IMR-90 (cell line): ENCODE measurements around the gene NPR3. TPM values are rescaled to one million over a fixed set of nuclear protein-coding genes. Genes with fewer than 3 reads are reported as not detected.

Experiments
- ATAC-seq: fragments of 200-7000 bp; cut with Tn5 transposase; 2 replicates; pipeline ENCODE4 v1.9.1; 2020; ENCODE audit warnings: low read depth, mild to moderate bottlenecking, moderate library complexity
- BruUV-seq: library from RNA; stranded (reverse); fragments of 400-500 nt; replicated peaks from 2 replicates; lab custom pipeline; 2021; lab: Mats Ljungman, UMichigan
- CTCF ChIA-PET: fragments of 300-600 bp; formaldehyde crosslinking; extraction: SDS; loops from one replicate; lab custom pipeline; 2021; ENCODE audit warnings: antibody characterized with exemption; lab: Yijun Ruan, JAX
- POLR2A ChIA-PET: fragments of 300-600 bp; sonication (Branson Sonifier 250); formaldehyde crosslinking; loops from one replicate; lab custom pipeline; 2022; ENCODE audit warnings: antibody characterized with exemption; ENCODE audit not compliant: unreplicated experiment; lab: Charles Lee
- DNase-seq: peaks from one replicate; pipeline ENCODE4 v3.0.0; 2013
- H2AFZ ChIP-seq: replicated peaks from 2 replicates; pipeline ENCODE3; 2013; ENCODE audit warnings: low read length, mild to moderate bottlenecking; ENCODE audit not compliant: poor library complexity
- H2AK5ac ChIP-seq: 2 replicates; pipeline ENCODE4 v1.6.1; 2013; ENCODE audit warnings: low read depth, low read length, inconsistent platforms
- H2AK9ac ChIP-seq: replicated peaks from 2 replicates; pipeline ENCODE3; 2013; ENCODE audit warnings: mild to moderate bottlenecking, low read depth, low read length, moderate library complexity; ENCODE audit not compliant: poor library complexity
- H2BK120ac ChIP-seq: 2 replicates; pipeline ENCODE4 v1.6.1; 2013; ENCODE audit warnings: low read depth, low read length, inconsistent platforms
- H2BK15ac ChIP-seq: 3 replicates; pipeline ENCODE4 v1.6.1; 2013; ENCODE audit warnings: low read depth, low read length, inconsistent platforms
- H2BK20ac ChIP-seq: 2 replicates; pipeline ENCODE4 v1.6.1; 2013; ENCODE audit warnings: low read depth, mild to moderate bottlenecking, inconsistent platforms, low read length, moderate library complexity
- H2BK5ac ChIP-seq: 2 replicates; pipeline ENCODE4 v1.6.1; 2013; ENCODE audit warnings: mild to moderate bottlenecking, low read depth, low read length, inconsistent platforms; ENCODE audit not compliant: poor library complexity, severe bottlenecking
- H3K14ac ChIP-seq: replicated peaks from 2 replicates; pipeline ENCODE4 v1.6.1; 2013; ENCODE audit warnings: low read depth, low read length, inconsistent platforms
- H3K18ac ChIP-seq: 2 replicates; pipeline ENCODE4 v1.6.1; 2013; ENCODE audit warnings: low read depth, low read length, control low read depth
- H3K23ac ChIP-seq: 2 replicates; pipeline ENCODE4 v1.6.1; 2013; ENCODE audit warnings: low read depth, low read length, inconsistent platforms
- H3K27ac ChIP-seq: 2 replicates; pipeline ENCODE4 v1.5.1; 2013; ENCODE audit warnings: mild to moderate bottlenecking, control low read depth, low read length; ENCODE audit not compliant: insufficient read depth
- H3K27me3 ChIP-seq: 2 replicates; pipeline ENCODE4 v1.6.1; 2013; ENCODE audit warnings: low read length; ENCODE audit not compliant: control insufficient read depth, insufficient read depth
- H3K36me3 ChIP-seq: 2 replicates; pipeline ENCODE4 v1.6.1; 2013; ENCODE audit warnings: low read length, mixed read lengths; ENCODE audit not compliant: control insufficient read depth, insufficient read depth
- H3K4ac ChIP-seq: 2 replicates; pipeline ENCODE4 v1.6.1; 2013; ENCODE audit warnings: low read depth, low read length, inconsistent platforms
- H3K4me1 ChIP-seq: 2 replicates; pipeline ENCODE4 v1.6.1; 2013; ENCODE audit warnings: low read length, mixed read lengths; ENCODE audit not compliant: control insufficient read depth, insufficient read depth
- H3K4me2 ChIP-seq: 2 replicates; pipeline ENCODE4 v1.6.1; 2013; ENCODE audit warnings: low read depth, mild to moderate bottlenecking, control low read depth, low read length, moderate library complexity
- H3K4me3 ChIP-seq: 2 replicates; pipeline ENCODE4 v1.5.1; 2013; ENCODE audit warnings: low read depth, mild to moderate bottlenecking, control low read depth, low read length, moderate library complexity; ENCODE audit not compliant: insufficient read depth
- H3K56ac ChIP-seq: 2 replicates; pipeline ENCODE4 v1.6.1; 2013; ENCODE audit warnings: low read length, inconsistent platforms; ENCODE audit not compliant: insufficient read depth; ENCODE audit errors: extremely low read depth
- H3K79me1 ChIP-seq, 2 experiments: 2 replicates each; pipeline ENCODE4 v1.6.1; 2013; ENCODE audit warnings: low read length in 2 of 2, inconsistent platforms in 1 of 2, low read depth in 1 of 2
- H3K9ac ChIP-seq: 2 replicates; pipeline ENCODE4 v1.6.1; 2013; ENCODE audit warnings: low read depth, low read length, control low read depth
- H3K9me1 ChIP-seq: 2 replicates; pipeline ENCODE4 v1.6.1; 2013; ENCODE audit warnings: low read length, inconsistent platforms; ENCODE audit not compliant: insufficient read depth
- H3K9me3 ChIP-seq: 2 replicates; pipeline ENCODE4 v1.6.1; 2013; ENCODE audit warnings: low read length; ENCODE audit not compliant: control insufficient read depth, insufficient read depth
- H4K20me1 ChIP-seq: 2 replicates; pipeline ENCODE4 v1.6.1; 2013; ENCODE audit warnings: low read length, inconsistent platforms; ENCODE audit not compliant: insufficient read depth
- H4K5ac ChIP-seq: 2 replicates; pipeline ENCODE4 v1.6.1; 2013; ENCODE audit warnings: mild to moderate bottlenecking, low read depth, low read length, control low read depth
- H4K8ac ChIP-seq, 2 experiments: 2 replicates each; pipeline ENCODE4 v1.6.1; 2013; ENCODE audit warnings: low read depth in 2 of 2, low read length in 2 of 2, control low read depth in 1 of 2, inconsistent platforms in 1 of 2
- H4K91ac ChIP-seq: 2 replicates; pipeline ENCODE4 v1.6.1; 2013; ENCODE audit warnings: low read depth, low read length, inconsistent platforms; ENCODE audit not compliant: insufficient read depth
- BHLHE40 ChIP-seq: fragments of 150-350 bp; IDR thresholded peaks from 2 replicates; pipeline ENCODE4 v1.6.1; 2016; ENCODE audit warnings: mild to moderate bottlenecking, low read depth, low read length
- MAZ ChIP-seq: IDR thresholded peaks from 2 replicates; pipeline ENCODE4 v1.6.1; 2012; ENCODE audit warnings: low read depth, mild to moderate bottlenecking, low read length, improper control_type of control experiment, moderate library complexity, borderline replicate concordance
- RAD21 ChIP-seq: IDR thresholded peaks from 2 replicates; pipeline ENCODE4 v1.6.1; 2012; ENCODE audit warnings: low read length, improper control_type of control experiment
- RFX5 ChIP-seq: IDR thresholded peaks from 2 replicates; pipeline ENCODE4 v1.8.0; 2012; ENCODE audit warnings: low read depth, mild to moderate bottlenecking, low read length, moderate library complexity
- SMC3 ChIP-seq: fragments of 150-350 bp; IDR thresholded peaks from 2 replicates; pipeline ENCODE4 v1.6.1; 2016; ENCODE audit warnings: low read depth, mild to moderate bottlenecking, antibody characterized with exemption, low read length, moderate library complexity
- WGBS, 2 experiments: methylation state at CpG; one replicate each; pipeline versions ENCODE4 v1.1.5 to v1.1.7; 2013; ENCODE audit warnings: missing lambda C conversion rate in 2 of 2; ENCODE audit not compliant: insufficient read length in 1 of 2; ENCODE audit errors: extremely low coverage in 2 of 2; 5-methylcytosine and 5-hydroxymethylcytosine counted together
- dilution Hi-C: fragments of 300-500 bp; cut with HindIII; formaldehyde crosslinking; loops from one replicate; pipeline ENCODE4 v1.14.3; 2018; ENCODE audit warnings: low sequenced_read_pairs; ENCODE audit not compliant: unreplicated experiment
- in situ Hi-C: fragments of 300-500 bp; cut with MboI; formaldehyde crosslinking; loops from 3 replicates; pipeline ENCODE4 v1.14.3; 2019; ENCODE audit warnings: low sequenced_read_pairs, inconsistent platforms, mixed read lengths
- intact Hi-C: fragments of 100-400 bp; cut with micrococcal nuclease; formaldehyde crosslinking; loops from 2 replicates; pipeline ENCODE4 v1.10.0; 2022
- polyA plus RNA-seq, 3 experiments: library from polyadenylated mRNA; depleted of rRNA; stranded (reverse); fragments of >200 nt; gene quantifications; 2 replicates each; pipeline ENCODE4 v1.2.3, GENCODE V29; 2012; ENCODE audit warnings: low replicate concordance in 1 of 3
- total RNA-seq: library from RNA; depleted of rRNA; stranded (reverse); fragments of >200 nt; gene quantifications from 2 replicates; pipeline ENCODE4 v1.2.3, GENCODE V29; 2012
- TF ChIP-seq, protein P1 (sequence below): fragments of 150-350 bp; IDR thresholded peaks from 2 replicates; pipeline ENCODE4 v1.6.1; 2017; ENCODE audit warnings: mild to moderate bottlenecking, antibody characterized with exemption, low read length, low read depth

NPR3 gene
- total and polyA plus RNA-seq, 2 of the 4 experiments (the other 2 are of a cell fraction): 24.6 to 88.2 TPM

DNA sequence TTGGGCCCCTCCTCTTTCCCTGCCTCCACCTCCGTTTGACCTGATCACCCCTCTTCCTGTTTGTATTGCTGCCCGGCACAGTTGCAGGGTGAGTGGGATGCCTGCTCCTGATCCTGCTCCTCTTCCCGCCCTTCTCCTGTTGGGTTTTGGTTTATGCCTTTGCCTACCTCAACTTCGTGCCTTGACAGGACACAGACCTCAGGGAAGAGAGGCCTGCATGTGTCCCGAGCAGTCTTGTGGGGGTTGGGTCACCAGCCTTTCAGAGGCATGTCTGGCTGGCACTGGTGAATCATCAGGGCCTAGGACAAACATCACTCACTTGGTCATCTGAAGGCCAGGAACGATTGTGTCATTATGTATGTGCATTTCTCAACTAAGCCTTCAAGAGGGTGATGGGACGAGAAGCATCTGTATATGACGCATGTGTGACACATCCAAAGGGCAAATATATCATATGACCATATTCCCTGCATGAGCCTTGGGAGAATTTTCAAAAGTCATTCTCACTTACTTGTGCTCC lies 56.9 kb downstream of the NPR3 start (continued):
- no peak for TF ChIP-seq MAZ

DNA sequence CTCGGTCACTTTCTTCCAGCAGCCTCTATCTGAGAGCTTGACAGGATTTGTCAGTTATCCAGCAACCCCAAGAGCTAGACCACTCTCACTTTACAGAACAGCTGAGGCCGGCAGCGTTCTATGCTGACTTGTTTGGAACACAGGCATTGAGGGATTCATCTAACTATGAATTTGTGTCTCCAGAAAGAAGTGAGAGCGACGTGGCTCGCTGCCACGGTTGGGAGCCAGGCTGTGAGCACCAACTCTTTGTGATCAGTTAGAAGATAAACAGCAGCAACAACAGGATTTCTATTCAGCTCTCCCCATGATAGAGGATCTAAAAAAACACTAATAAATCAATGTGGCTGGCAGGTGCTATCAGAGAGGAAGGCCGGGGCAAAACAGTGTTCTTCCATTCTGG lies 58.6 kb downstream of the NPR3 start:
- Histone ChIP-seq H3K4me2 (no peak overlapping the region), H2BK20ac (peak overlapping the region; percentile 95), H2BK15ac (peak overlapping the region; percentile 88), H3K4me1 (peaks cover 16% of the 10 kb centered on the region), H4K20me1 (no peaks in the 10 kb centered on the region), H3K4me3 (no peak overlapping the region), H3K9ac (no peak overlapping the region), H3K79me1 (peaks cover 6 to 18% of the 10 kb centered on the region in 2 experiments; a peak in 3 of 4 replicates), H3K9me1 (peaks cover 21% of the 10 kb centered on the region), H2AFZ (no peak overlapping the region), H3K4ac (peak overlapping the region; percentile 77), H3K56ac (no peak overlapping the region), H4K8ac (peak overlapping the region; percentile 9 to 75; a peak in 2 of 4 replicates), H4K91ac (peak overlapping the region; percentile 92), H2AK5ac (peak overlapping the region; percentile 89), H3K27ac (peak overlapping the region; percentile 11), H3K14ac (peak overlapping the region; percentile 54; the same call in 1 of the 2 replicates), H2AK9ac (no peak overlapping the region), H3K23ac (0 out of 2 replicates have a peak overlapping the region, but pooled peaks have one; percentile 25), H3K18ac (peak overlapping the region; percentile 99), H2BK5ac (peak overlapping the region; percentile 98), H2BK120ac (peak overlapping the region; percentile 98), H3K36me3 (peaks cover 24% of the 10 kb centered on the region), H3K27me3 (no peaks in the 10 kb centered on the region), H4K5ac (peak overlapping the region; percentile 35), H3K9me3 (no peaks in the 10 kb centered on the region)
- TF ChIP-seq BHLHE40: no peak
- no peak for TF ChIP-seq RAD21
- no peak for TF ChIP-seq SMC3
- TF ChIP-seq, protein P1, sequence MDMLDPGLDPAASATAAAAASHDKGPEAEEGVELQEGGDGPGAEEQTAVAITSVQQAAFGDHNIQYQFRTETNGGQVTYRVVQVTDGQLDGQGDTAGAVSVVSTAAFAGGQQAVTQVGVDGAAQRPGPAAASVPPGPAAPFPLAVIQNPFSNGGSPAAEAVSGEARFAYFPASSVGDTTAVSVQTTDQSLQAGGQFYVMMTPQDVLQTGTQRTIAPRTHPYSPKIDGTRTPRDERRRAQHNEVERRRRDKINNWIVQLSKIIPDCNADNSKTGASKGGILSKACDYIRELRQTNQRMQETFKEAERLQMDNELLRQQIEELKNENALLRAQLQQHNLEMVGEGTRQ: no peak
- TF ChIP-seq RFX5: no peak
- ATAC-seq: no peak
- POLR2A ChIA-PET: no interaction called here
- in situ Hi-C loops (no loop called here), intact Hi-C loops (loop anchor here (5.0 kb wide), 1 partner anchor 83 kb away; no protein-coding TSS in a partner anchor), dilution Hi-C loops (no loop called here)
- no peak for DNase-seq
- no TSS peak for BruUV-seq
- CTCF ChIA-PET: no interaction called here
- no CpG with 5 or more reads among the region's 8 CpGs for whole genome bisulfite sequencing, 2 experiments
